K562 (cell line): ENCODE measurements around the gene VEGFB. TPM values are rescaled to one million over a fixed set of nuclear protein-coding genes. Genes with fewer than 3 reads are reported as not detected.
A peak's percentile ranks its signal among the peaks of the same experiment; 100 is the strongest.

Source experiments
- ATF7 ChIP-seq: fragments of 450-650 bp; IDR thresholded peaks from 2 replicates; pipeline ENCODE4 v1.7.1; 2014; ENCODE audit warnings: mild to moderate bottlenecking, moderate library complexity
- CHAMP1 ChIP-seq: fragments of 450-650 bp; IDR thresholded peaks from 2 replicates; pipeline ENCODE4 v1.6.1; 2016; ENCODE audit warnings: mild to moderate bottlenecking
- KAT2B ChIP-seq: IDR thresholded peaks from one replicate; pipeline ENCODE4 v1.6.1; 2012; ENCODE audit warnings: low read depth, mild to moderate bottlenecking, control low read depth, inconsistent platforms, low read length, moderate library complexity
- KDM2B ChIP-seq: fragments of 250-450 bp; sonication (Bioruptor Pico); IDR thresholded peaks from 2 replicates; pipeline ENCODE4 v1.8.0; 2021; ENCODE audit warnings: mild to moderate bottlenecking, moderate library complexity
- MEIS2 ChIP-seq: fragments of 450-650 bp; IDR thresholded peaks from 2 replicates; pipeline ENCODE4 v1.6.1; 2014; ENCODE audit warnings: mild to moderate bottlenecking; ENCODE audit not compliant: partially characterized antibody
- NCOA4 ChIP-seq: fragments of 450-650 bp; IDR thresholded peaks from 2 replicates; pipeline ENCODE4 v1.6.1; 2018; ENCODE audit warnings: mild to moderate bottlenecking; ENCODE audit not compliant: partially characterized antibody
- NONO ChIP-seq, 2 experiments: fragments of 200-400 bp in 1 of 2; fragments of 450-650 bp in 1 of 2; formaldehyde crosslinking in 1 of 2; IDR thresholded peaks; 2 replicates each; pipeline ENCODE4 v1.6.1; 2017; ENCODE audit warnings: low read depth in 2 of 2, mild to moderate bottlenecking in 2 of 2, moderate library complexity in 2 of 2, low read length in 1 of 2
- NR4A1 ChIP-seq, 2 experiments: fragments of 250-450 bp in 1 of 2; fragments of 450-650 bp in 1 of 2; sonication (Bioruptor Pico) in 1 of 2; IDR thresholded peaks; 2 replicates each; pipeline versions ENCODE4 v1.4.0 to v1.6.1; 2016 to 2020; ENCODE audit warnings: mild to moderate bottlenecking in 2 of 2, missing compliant biosample characterization in 1 of 2, missing genetic modification characterization in 1 of 2, moderate library complexity in 1 of 2
- POLR2AphosphoS5 ChIP-seq: IDR thresholded peaks from 2 replicates; pipeline ENCODE4 v1.6.1; 2011; ENCODE audit warnings: mild to moderate bottlenecking, low read depth, low read length, moderate library complexity; ENCODE audit not compliant: control insufficient read depth, insufficient read depth
- RBM15 ChIP-seq: fragments of 200-400 bp; formaldehyde crosslinking; IDR thresholded peaks from 2 replicates; pipeline ENCODE4 v1.6.1; 2018; ENCODE audit warnings: mild to moderate bottlenecking, low read length, moderate library complexity; ENCODE audit not compliant: insufficient read depth
- TAF9B ChIP-seq: fragments of 450-650 bp; IDR thresholded peaks from 2 replicates; pipeline ENCODE4 v1.6.1; 2018; ENCODE audit warnings: mild to moderate bottlenecking; ENCODE audit not compliant: partially characterized antibody
- ZNF121 ChIP-seq: sonication (generic); formaldehyde crosslinking; conservative IDR thresholded peaks from 2 replicates; pipeline ENCODE4 v1.8.0; 2022; ENCODE audit warnings: missing genetic modification reagents
- ZNF212 ChIP-seq: fragments of 450-650 bp; formaldehyde crosslinking; IDR thresholded peaks from 2 replicates; pipeline ENCODE4 v1.4.0; 2020; ENCODE audit warnings: mild to moderate bottlenecking
- ZNF561 ChIP-seq: fragments of 450-650 bp; formaldehyde crosslinking; conservative IDR thresholded peaks from 2 replicates; pipeline ENCODE4 v1.4.0; 2020; ENCODE audit warnings: mild to moderate bottlenecking, moderate library complexity
- ZNF785 ChIP-seq: fragments of 250-450 bp; sonication (Bioruptor Pico); IDR thresholded peaks from 2 replicates; pipeline ENCODE4 v1.4.0; 2020; ENCODE audit warnings: mild to moderate bottlenecking
- polyA plus RNA-seq, 8 experiments: library from polyadenylated mRNA; depleted of rRNA in 4 of 8; stranded (reverse) in 5 of 8; unstranded in 3 of 8; fragments of >200 nt; fragmentation: Nextera tagmentation in 2 of 8; fragmentation: Illumina TruSeq in 1 of 8; extraction: Ambion mirVana in 2 of 8; extraction: Trizol in 1 of 8; gene quantifications; 2 replicates each; pipeline versions ENCODE4 v1.2.1 to v1.2.3, GENCODE V29; 2011 to 2014; ENCODE audit warnings: inconsistent platforms in 1 of 8, missing spikeins in 1 of 8
- total RNA-seq, 7 experiments: library from RNA; depleted of rRNA in 6 of 7; stranded (reverse); fragments of >200 nt in 6 of 7; fragmentation: Illumina TruSeq in 2 of 7; extraction: Trizol in 2 of 7; gene quantifications; 2 replicates each; pipeline versions ENCODE4 v1.2.1 to v1.2.3, GENCODE V29; 2011 to 2021; ENCODE audit warnings: low replicate concordance in 1 of 7
- TF ChIP-seq, protein P1 (sequence below), 2 experiments: fragments of 450-650 bp in 1 of 2; sonication (generic) in 1 of 2; formaldehyde crosslinking in 1 of 2; IDR thresholded peaks in 1 of 2; conservative IDR thresholded peaks in 1 of 2; 2 replicates each; pipeline versions ENCODE4 v1.6.1 to v1.8.1; 2016 to 2023; ENCODE audit warnings: mild to moderate bottlenecking in 2 of 2, moderate library complexity in 2 of 2, inconsistent platforms in 1 of 2, missing genetic modification reagents in 1 of 2
- TF ChIP-seq, protein P2 (sequence below): IDR thresholded peaks from 3 replicates; pipeline ENCODE4 v1.6.1; 2011; ENCODE audit warnings: borderline replicate concordance, mild to moderate bottlenecking; ENCODE audit not compliant: insufficient read length, insufficient read depth
- TF ChIP-seq, protein P3 (sequence below): fragments of 250-450 bp; sonication (Bioruptor Pico); IDR thresholded peaks from 2 replicates; pipeline ENCODE4 v1.8.0; 2022; ENCODE audit warnings: moderate library complexity, mild to moderate bottlenecking, inconsistent platforms

The VEGFB gene
- total and polyA plus RNA-seq, 9 of the 15 experiments (the other 6 are each of a cell fraction or from before 2014, with no cell fraction given): 11.0 to 83.4 (median 25.7) TPM

- 0 out of 2 replicates have a peak, but pooled peaks have one; percentile 50 for TF ChIP-seq NR4A1 (CRISPR knock-in tag; IDR thresholded peaks at IDR 0.05)
- 0 out of 2 replicates have a peak, but pooled peaks have one; percentile 24 for TF ChIP-seq NR4A1 (tag; IDR thresholded peaks at IDR 0.05)
- TF ChIP-seq ZNF212 (CRISPR knock-in tag): no peak
- TF ChIP-seq TAF9B: no peak
- no peak for TF ChIP-seq ZNF561 (CRISPR knock-in tag)
- TF ChIP-seq, protein P1, sequence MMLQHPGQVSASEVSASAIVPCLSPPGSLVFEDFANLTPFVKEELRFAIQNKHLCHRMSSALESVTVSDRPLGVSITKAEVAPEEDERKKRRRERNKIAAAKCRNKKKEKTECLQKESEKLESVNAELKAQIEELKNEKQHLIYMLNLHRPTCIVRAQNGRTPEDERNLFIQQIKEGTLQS (IDR thresholded peaks at IDR 0.05): no peak
- TF ChIP-seq, protein P1 (CRISPR knock-in tag; conservative IDR thresholded peaks at IDR 0.05): peak; percentile 72; the same call in 1 of the 2 replicates
- no peak for TF ChIP-seq CHAMP1
- no peak for TF ChIP-seq KAT2B
- no peak for TF ChIP-seq ZNF121 (CRISPR knock-in tag)
- TF ChIP-seq POLR2AphosphoS5: no peak; the same call in 1 of the 2 replicates
- TF ChIP-seq NCOA4: no peak
- TF ChIP-seq, protein P2, sequence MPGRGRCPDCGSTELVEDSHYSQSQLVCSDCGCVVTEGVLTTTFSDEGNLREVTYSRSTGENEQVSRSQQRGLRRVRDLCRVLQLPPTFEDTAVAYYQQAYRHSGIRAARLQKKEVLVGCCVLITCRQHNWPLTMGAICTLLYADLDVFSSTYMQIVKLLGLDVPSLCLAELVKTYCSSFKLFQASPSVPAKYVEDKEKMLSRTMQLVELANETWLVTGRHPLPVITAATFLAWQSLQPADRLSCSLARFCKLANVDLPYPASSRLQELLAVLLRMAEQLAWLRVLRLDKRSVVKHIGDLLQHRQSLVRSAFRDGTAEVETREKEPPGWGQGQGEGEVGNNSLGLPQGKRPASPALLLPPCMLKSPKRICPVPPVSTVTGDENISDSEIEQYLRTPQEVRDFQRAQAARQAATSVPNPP: no peak
- TF ChIP-seq, protein P3, sequence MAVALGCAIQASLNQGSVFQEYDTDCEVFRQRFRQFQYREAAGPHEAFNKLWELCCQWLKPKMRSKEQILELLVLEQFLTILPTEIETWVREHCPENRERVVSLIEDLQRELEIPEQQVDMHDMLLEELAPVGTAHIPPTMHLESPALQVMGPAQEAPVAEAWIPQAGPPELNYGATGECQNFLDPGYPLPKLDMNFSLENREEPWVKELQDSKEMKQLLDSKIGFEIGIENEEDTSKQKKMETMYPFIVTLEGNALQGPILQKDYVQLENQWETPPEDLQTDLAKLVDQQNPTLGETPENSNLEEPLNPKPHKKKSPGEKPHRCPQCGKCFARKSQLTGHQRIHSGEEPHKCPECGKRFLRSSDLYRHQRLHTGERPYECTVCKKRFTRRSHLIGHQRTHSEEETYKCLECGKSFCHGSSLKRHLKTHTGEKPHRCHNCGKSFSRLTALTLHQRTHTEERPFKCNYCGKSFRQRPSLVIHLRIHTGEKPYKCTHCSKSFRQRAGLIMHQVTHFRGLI (CRISPR knock-in tag): no peak
- peak; percentile 65; the same call in 1 of the 2 replicates for TF ChIP-seq ATF7
- TF ChIP-seq KDM2B (CRISPR knock-in tag): peak; percentile 82; the same call in 1 of the 2 replicates
- no peak; a peak in 1 of 4 replicates for TF ChIP-seq NONO (IDR thresholded peaks at IDR 0.05; ENCODE audit: low read depth in 2 of 2, low read length in 1 of 2)
- no peak for TF ChIP-seq RBM15
- no peak for TF ChIP-seq MEIS2
- TF ChIP-seq ZNF785: no peak
Observed at GRCh38 chr11:64246871-64247728, 12.7 kb downstream of the VEGFB start, which contains the start of gene PPP1R14B (continued).
